GM18867 (cell line): ENCODE data around the gene CCDC137.

ENCODE experiments used
- ATAC-seq: cut with Tn5 transposase; IDR thresholded peaks from one replicate; pipeline ENCODE4 v1.9.1; 2021; ENCODE audit warnings: mild to moderate bottlenecking, moderate library complexity; ENCODE audit not compliant: unreplicated experiment

CCDC137 gene

DNA sequence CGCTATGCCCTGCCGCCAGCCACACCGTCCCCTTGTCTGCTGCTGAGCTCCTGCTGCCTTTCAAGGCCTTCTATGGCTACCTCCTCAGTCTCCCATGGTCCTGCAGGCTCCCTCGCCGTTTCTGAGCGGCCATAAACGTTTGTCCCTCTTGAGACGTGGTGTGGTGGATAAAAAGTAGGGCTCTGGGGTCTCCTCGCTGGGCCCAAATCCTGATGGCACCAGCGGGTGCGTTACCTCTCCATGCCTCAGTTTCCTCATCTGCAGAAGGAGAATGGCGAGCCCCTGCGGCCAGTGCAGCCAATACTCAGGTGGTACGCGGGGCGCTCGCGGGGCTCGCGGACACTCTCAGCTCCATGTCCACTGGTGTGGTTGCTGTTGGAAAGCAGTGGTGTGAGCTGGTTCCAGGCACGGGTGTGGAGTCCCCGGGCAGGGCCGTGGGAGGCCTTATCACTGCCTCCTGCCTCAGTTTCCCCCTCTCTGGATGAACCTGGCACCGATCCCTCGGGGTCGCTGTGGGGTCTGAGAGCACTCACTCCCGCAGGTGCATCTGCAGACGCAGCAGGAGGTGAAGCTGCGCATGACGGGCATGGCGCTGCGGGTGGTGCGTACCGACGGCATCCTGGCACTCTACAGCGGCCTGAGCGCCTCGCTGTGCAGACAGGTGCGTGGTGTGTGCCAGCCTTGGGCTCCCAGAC, 48.0 kb downstream of the CCDC137 start:
- no peak for ATAC-seq

DNA sequence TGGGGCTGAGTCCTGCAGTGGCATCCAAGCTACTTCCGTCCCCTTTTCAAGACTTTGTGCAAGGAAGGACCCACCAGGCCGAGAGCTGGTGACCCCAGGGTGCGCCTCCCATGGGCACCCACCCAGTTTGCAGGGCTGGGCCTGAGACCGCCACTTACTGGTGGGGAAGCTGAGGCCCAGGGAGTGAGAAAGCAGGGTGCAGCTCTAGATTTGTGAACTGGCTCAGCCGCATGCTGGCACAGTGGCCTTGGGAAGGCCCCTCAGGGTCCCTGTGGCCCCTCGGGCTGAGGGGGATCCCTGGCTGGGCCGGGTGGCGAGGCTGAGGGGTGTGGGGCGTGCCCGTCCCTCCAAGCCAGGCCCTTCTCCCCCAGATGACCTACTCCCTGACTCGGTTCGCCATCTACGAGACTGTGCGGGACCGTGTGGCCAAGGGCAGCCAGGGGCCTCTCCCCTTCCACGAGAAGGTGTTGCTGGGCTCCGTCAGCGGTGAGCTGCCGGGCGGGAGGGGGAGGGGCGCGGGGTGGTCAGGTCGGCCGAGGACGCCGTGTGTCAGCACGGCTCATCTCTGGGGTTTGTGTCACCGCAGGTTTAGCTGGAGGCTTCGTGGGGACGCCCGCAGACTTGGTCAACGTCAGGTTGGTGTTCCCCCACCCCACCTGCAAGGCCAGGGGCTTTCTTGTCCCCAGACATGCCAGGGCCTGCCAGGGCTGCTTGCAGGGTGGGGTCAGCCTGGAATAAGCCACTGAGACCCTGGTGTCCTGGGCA, 48.8 kb downstream of the CCDC137 start:
- no peak for ATAC-seq

DNA sequence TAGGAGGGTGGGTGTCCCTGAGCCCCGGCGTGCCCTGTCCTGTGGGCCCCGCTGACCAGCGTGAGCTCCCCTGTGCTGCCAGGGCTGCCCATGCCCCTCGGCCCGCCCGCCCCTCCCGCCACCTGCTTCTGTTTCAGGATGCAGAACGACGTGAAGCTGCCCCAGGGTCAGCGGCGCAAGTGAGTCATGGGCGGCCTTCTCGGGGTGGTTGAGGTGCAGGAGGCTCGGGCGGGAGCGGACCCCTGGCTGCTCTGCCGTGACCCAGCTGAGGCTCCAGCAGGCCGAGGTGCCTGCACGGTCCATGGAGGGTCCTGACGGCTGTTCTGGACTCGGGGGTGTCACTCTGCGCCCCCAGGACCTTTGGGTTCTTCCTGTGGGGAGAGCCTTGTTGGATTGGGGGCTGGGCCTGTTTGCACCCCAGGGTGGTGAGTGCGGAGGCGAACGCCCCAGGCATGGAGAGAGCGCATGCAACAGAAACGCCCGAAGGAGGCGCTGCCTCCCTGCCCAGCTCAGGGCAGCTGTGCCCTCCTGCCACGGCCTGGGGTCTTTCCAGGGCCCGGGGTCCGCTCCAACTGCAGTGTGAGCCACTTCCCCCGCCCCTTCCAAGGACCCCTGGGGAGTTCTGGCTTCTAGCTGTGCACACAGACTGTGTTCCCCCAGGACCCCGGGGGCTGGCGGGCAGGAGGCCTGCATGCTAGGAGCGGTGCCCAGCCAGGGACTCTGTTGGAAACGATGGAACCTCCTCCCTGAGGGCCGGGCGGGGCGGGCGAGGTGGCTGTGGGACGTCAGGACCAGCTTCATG, 49.5 kb downstream of the CCDC137 start:
- ATAC-seq, result no peak

DNA sequence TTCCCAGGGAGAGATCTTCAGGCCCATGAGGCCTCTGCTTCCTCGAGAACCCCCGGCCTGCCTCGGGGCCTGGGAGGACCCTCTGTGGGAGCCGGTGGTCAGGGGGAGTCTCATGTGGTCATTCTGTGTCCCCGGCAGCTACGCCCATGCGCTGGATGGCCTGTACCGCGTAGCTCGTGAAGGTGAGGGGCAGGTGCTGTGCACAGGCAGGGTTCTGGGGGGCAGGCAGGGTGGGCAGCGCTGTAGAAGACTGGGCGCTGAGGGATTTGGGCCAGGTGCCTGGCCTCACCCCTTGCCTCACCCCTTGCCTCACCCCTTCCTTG, 50.1 kb downstream of the CCDC137 start:
- ATAC-seq, result no peak

DNA sequence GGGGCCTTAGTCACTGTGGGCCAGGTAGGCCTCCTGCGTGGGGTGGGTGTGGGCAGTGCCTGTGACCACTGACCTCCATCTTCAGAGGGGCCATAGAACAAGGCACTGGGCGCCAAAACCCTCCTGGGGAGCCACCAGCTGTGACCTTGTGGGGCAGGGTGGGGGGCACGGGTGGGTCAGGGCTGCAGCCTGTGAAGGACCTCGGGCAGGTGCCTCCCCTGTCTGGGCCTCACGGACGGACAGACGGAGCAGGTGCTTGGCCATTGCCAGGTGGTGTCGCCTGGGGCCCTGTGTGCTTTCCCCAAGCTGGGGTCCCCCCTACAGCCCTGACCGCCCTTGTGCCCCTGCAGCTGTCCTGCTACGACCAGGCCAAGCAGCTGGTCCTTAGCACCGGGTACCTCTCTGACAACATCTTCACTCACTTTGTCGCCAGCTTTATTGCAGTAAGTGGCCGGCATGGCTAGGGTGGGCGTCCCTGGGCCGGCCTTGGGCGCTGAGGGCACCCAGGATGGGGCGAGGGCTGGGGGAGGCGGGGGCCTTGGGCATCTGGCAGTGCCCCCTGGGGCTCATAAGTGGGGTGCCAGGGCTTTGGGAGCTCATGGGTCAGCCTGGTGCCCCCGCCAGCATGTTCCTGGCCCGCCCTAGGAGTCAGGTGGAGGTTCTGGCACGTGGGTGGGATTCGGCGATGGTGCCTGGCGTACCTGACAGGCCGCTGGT, 50.7 kb downstream of the CCDC137 start:
- no peak for ATAC-seq

DNA sequence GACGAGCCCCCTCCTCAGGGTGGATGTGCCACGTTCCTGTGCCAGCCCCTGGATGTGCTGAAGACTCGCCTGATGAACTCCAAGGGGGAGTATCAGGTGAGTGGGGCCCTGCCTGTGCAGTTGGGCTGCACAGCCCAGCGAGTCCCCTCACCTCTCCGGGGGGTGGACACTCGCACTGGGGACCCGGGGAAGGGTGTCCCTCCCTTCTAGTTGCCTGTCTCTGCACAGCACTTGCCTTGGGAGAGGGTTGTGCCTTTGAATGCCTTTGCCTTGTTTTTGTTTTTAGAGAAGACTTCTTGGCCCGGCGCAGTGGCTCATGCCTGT, 51.2 kb downstream of the CCDC137 start:
- no peak for ATAC-seq

DNA sequence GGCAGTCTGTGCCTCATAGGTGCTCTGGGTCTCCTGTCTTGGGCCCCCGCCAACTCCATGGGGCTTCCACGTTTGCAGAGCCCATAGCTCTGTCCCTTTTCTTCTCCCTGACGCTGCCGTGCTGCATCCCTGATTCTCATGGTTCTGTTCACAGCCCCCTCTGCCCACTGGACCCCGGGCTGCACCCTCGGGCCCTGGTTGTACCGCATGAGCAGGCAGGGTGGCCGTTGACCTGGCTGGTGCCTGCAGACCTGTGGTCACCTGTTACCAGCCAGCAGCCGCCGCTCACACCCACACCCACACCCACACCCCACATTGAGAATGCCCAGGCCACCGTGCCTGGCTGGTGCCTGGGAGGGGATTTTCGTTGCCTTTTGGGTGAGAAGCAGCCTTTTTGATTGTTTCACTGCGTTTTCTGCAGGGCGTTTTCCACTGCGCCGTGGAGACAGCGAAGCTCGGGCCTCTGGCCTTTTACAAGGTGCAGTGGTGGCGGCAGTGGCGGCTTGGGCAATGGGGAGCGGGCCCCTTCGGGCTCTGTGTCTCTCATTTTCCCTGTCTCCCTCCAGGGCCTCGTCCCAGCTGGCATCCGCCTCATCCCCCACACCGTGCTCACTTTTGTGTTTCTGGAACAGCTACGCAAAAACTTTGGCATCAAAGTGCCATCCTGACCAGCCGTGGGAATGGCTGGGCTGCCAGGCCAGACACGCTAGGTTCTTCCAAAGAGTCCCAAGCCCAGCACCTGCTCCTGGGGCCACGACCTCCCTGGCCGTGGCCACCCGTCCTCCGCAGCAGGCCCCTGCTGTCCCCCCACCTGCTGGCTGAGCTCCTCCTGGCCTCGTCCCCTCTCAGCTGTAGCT, 53.1 kb downstream of the CCDC137 start:
- ATAC-seq, result no peak

DNA sequence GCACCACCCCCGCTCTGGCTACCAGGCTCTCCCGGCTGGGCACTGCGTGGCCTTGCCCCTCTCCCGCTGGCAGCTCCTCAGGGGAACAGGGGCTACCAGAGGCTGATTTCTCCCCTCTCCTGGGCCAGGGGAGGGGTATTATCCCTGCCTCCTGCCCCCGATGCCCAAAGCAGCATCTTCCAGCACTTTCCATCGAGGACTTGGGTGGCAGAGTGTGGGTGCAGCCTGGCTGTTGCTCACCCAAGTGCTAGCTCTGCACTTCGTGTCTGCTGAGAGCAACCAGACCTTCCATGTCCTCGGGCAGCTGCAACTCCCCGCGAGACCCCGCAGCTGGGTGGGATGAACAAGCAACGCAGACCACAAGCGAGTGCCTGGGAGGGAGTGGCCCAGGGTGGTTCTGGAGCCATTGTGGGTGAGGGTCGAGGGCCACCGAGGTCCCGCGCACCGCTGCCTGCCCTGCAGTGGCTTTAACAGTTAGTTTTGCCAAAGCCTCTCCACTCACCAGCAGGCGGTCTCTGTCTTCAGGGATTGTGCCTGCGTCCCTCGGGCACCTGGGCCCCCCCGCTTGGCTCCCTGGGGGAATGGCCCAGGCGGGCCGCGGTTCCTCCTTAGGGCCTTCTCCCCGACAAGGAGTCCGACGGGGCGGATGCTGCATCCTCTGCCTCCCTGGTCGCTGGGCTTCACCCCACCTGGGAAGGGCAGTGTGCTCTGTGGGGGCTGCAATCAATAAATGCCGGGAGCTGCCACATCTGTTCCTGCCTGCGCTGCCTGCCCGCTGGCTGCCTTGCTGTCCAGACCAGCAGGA, 53.9 kb downstream of the CCDC137 start:
- ATAC-seq, result no peak

DNA sequence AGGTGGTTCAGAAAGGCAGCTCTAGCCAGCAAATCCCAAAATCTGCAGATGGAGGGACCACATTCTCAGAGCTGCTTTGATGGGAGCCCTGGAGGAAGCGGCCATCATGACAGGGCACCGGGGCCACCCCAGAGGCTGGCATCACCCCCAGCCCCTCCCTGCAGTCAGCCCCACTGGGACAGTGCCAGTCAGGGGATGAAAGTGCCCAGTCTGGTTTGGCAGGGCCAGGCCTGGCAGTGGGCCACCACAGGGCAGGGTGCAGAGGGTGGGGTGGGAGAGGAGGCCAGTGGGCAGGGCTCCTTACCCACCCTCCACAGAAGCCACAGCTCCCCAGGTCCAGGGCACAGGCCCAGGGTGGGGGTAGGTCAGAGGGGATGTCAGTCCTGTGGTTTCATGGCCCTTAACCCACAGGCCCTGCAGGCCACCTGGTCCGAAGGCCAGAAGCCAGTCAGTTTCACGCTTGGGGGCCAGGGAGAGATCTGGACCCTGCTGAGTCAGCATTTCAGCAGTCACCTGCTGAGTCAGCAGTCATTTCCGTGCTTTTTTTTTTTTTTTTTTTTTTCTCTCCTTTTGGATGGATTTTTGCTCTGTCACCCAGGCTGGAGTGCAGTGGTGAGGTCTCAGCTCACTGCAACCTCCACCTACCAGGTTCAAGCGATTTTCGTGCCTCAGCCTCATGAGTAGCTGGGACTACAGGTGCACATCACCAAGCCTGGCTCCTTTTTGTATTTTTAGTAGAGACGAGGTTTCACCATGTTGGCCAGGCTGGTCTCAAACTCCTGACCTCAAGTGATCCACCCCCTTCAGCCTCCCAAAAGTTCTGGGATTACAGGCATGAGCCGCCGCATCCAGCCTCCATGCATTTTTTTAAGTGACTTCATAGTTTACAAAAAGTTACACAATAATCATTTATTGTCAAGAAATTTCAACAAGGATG, 55.9 kb downstream of the CCDC137 start:
- no peak for ATAC-seq
